ENCODE results near the gene USP10. TPM values are rescaled to one million over a fixed set of nuclear protein-coding genes. Genes with fewer than 3 reads are reported as not detected.
"Not testable (repeated sequence)": the region's sequence is repeated elsewhere in the genome, so short reads cannot be mapped to it uniquely, and the experiment has no call there.

USP10 gene
- total and polyA plus RNA-seq, 2 donors (not counting 3 experiments of a cell fraction or from before 2014, with no cell fraction given) = 84.0 to 115 TPM

GRCh38 chr16:84730406-84731106 lies 30.8 kb downstream of the USP10 start:
- peak; percentile 94 for TF ChIP-seq GATA2 (IDR thresholded peaks at IDR 0.05; ENCODE audit: insufficient read depth, insufficient read length, low read depth, low read length)
- peak; percentile 68 for TF ChIP-seq POLR2AphosphoS5 (IDR thresholded peaks at IDR 0.05; ENCODE audit: insufficient read depth, low read depth, low read length)
- no peak for TF ChIP-seq EZH2 (IDR thresholded peaks at IDR 0.05; ENCODE audit: borderline replicate concordance, low read depth, low read length, severe bottlenecking)
- peak; percentile 56 for TF ChIP-seq POLR2A (IDR thresholded peaks at IDR 0.05; ENCODE audit: low read depth, low read length)
- TF ChIP-seq FOS (IDR thresholded peaks at IDR 0.05; ENCODE audit: borderline replicate concordance, insufficient read depth, low read length) = peak; percentile 97
- peak; percentile 90 for TF ChIP-seq JUN (IDR thresholded peaks at IDR 0.05; ENCODE audit: borderline replicate concordance, insufficient read depth, insufficient read length, low read depth)
- no peak for TF ChIP-seq MAX (IDR thresholded peaks at IDR 0.05; ENCODE audit: insufficient read depth, insufficient read length)
- peaks cover 88% of the 10 kb centered on the region for H3K79me2 ChIP-seq (ENCODE audit: control insufficient read depth, insufficient read depth, low read length)
- H3K9me3 ChIP-seq (replicated peaks; ENCODE audit: control insufficient read depth, insufficient read depth, low read length) = no peaks in the 10 kb centered on the region
- DNase-seq (ENCODE audit: low read depth, low spot score) = peak; percentile 93
- dilution Hi-C loops (cut with MboI; ENCODE audit: extremely low pct_ligation_motif_present, low sequenced_read_pairs) = no loop called here
- peaks cover 3% of the 10 kb centered on the region for H4K20me1 ChIP-seq (replicated peaks; ENCODE audit: control insufficient read depth, extremely low read depth, insufficient read depth, low read length)
- ChIA-PET POLR2A (interaction anchor here (1.2 kb wide), 1 partner anchor 41 kb away, joined by 3 read pairs; no protein-coding TSS in a partner anchor), CTCF (interaction anchor here (0.9 to 9.3 kb wide), 9 partner anchors 8 to 241 kb away, joined by 3 to 148 read pairs (median 6); no protein-coding TSS in a partner anchor)
- peak overlapping the region; percentile 94 for H3K9ac ChIP-seq (replicated peaks; ENCODE audit: extremely low read depth, insufficient read depth, low read length)
- intact Hi-C loops (cut with micrococcal nuclease) = no loop called here
- BruUV-seq (replicated peaks) = no TSS peak
- peak overlapping the region in 1 of 3 experiments; percentile 68 for H3K4me3 ChIP-seq (replicated peaks in 1 of 3; ENCODE audit: insufficient read depth in 1 of 3, low read depth in 1 of 3, low read length in 3 of 3)
- H3K27ac ChIP-seq (ENCODE audit: insufficient read depth, low read depth, low read length) = peak overlapping the region; percentile 83
- no peaks in the 10 kb centered on the region for H3K27me3 ChIP-seq (ENCODE audit: control insufficient read depth in 2 of 2, insufficient read depth in 2 of 2, low read length in 2 of 2)
- no peak overlapping the region for H2AFZ ChIP-seq (ENCODE audit: low read depth, low read length)
- H3K4me2 ChIP-seq (ENCODE audit: insufficient read depth, low read length) = peak overlapping the region; percentile 95
- H3K4me1 ChIP-seq (ENCODE audit: control insufficient read depth, extremely low read depth, insufficient read depth, low read length) = peaks cover 66% of the 10 kb centered on the region
- H3K36me3 ChIP-seq (ENCODE audit: control insufficient read depth in 2 of 2, extremely low read depth in 1 of 2, insufficient read depth in 2 of 2, low read length in 2 of 2) = peaks cover 0 to 3% of the 10 kb centered on the region in 2 experiments
- peak; percentile 75 for FAIRE-seq
- no peaks in the 10 kb centered on the region for H3K9me1 ChIP-seq (replicated peaks; ENCODE audit: control insufficient read depth, extremely low read depth, insufficient read depth, low read length)

- DNase-seq (ENCODE audit: low read depth, low spot score); H4K20me1 ChIP-seq (replicated peaks; ENCODE audit: control insufficient read depth, extremely low read depth, insufficient read depth, low read length); H3K4me3 ChIP-seq (replicated peaks in 1 of 3; ENCODE audit: insufficient read depth in 1 of 3, low read depth in 1 of 3, low read length in 3 of 3); H3K4me2 ChIP-seq (ENCODE audit: insufficient read depth, low read length); H3K27me3 ChIP-seq (ENCODE audit: control insufficient read depth in 2 of 2, insufficient read depth in 2 of 2, low read length in 2 of 2); H2AFZ ChIP-seq (ENCODE audit: low read depth, low read length); CTCF ChIA-PET; H3K9me1 ChIP-seq (replicated peaks; ENCODE audit: control insufficient read depth, extremely low read depth, insufficient read depth, low read length); POLR2A ChIA-PET; BruUV-seq (replicated peaks); FAIRE-seq; intact Hi-C loops (cut with micrococcal nuclease); H3K36me3 ChIP-seq (ENCODE audit: control insufficient read depth in 2 of 2, extremely low read depth in 1 of 2, insufficient read depth in 2 of 2, low read length in 2 of 2); H3K9ac ChIP-seq (replicated peaks; ENCODE audit: extremely low read depth, insufficient read depth, low read length); dilution Hi-C loops (cut with MboI; ENCODE audit: extremely low pct_ligation_motif_present, low sequenced_read_pairs); H3K9me3 ChIP-seq (replicated peaks; ENCODE audit: control insufficient read depth, insufficient read depth, low read length): not testable (repeated sequence)
- Histone ChIP-seq H3K27ac (ENCODE audit: insufficient read depth, low read depth, low read length) (peak overlapping the region; percentile 61), H3K4me1 (ENCODE audit: control insufficient read depth, extremely low read depth, insufficient read depth, low read length) (peaks cover 52% of the 10 kb centered on the region), H3K79me2 (ENCODE audit: control insufficient read depth, insufficient read depth, low read length) (peaks cover 84% of the 10 kb centered on the region)
These were observed 32.5 kb downstream of the USP10 start for GRCh38 chr16:84732332-84732673.

Measured in endothelial cell of umbilical vein (primary cell).